Measurements from ENCODE around the gene MAP3K3.

DNA sequence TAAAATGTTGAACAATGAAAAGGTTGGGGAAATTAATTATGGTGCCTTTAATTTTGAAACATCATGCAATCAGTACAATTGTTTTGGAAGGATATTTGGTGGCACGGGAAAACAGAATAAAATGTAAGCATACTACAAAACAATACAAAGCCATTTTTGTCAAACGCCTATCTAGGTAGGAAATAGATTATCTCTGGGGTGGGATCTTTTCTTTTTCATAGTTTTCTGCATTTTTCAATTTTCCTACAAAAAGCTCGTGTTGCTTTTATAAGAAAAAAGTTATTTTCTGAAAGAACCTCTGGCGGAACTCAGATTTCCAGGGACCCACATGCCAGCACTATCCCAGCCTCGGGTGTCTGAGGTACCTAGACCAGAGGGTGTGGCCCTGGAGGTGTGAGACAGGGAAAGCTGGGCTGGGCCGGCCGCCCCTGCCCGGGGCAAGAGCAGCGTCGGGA is 961 bp upstream of the MAP3K3 start:
- TF ChIP-seq EZH2 (IDR thresholded peaks at IDR 0.05; ENCODE audit: borderline replicate concordance, low read depth, low read length, severe bottlenecking) (no peak), POLR2A (IDR thresholded peaks at IDR 0.05; ENCODE audit: low read depth, low read length) (no peak), POLR2AphosphoS5 (IDR thresholded peaks at IDR 0.05; ENCODE audit: insufficient read depth, low read depth, low read length) (no peak), GATA2 (IDR thresholded peaks at IDR 0.05; ENCODE audit: insufficient read depth, insufficient read length, low read depth, low read length) (no peak), MYC (IDR thresholded peaks at IDR 0.05; ENCODE audit: low read depth, low read length) (no peak)
- TF ChIP-seq, protein P1, sequence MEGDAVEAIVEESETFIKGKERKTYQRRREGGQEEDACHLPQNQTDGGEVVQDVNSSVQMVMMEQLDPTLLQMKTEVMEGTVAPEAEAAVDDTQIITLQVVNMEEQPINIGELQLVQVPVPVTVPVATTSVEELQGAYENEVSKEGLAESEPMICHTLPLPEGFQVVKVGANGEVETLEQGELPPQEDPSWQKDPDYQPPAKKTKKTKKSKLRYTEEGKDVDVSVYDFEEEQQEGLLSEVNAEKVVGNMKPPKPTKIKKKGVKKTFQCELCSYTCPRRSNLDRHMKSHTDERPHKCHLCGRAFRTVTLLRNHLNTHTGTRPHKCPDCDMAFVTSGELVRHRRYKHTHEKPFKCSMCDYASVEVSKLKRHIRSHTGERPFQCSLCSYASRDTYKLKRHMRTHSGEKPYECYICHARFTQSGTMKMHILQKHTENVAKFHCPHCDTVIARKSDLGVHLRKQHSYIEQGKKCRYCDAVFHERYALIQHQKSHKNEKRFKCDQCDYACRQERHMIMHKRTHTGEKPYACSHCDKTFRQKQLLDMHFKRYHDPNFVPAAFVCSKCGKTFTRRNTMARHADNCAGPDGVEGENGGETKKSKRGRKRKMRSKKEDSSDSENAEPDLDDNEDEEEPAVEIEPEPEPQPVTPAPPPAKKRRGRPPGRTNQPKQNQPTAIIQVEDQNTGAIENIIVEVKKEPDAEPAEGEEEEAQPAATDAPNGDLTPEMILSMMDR (IDR thresholded peaks at IDR 0.05; ENCODE audit: extremely low read depth in 1 of 2, insufficient read depth in 1 of 2, low read depth in 1 of 2, low read length in 2 of 2): no peak
- TF ChIP-seq, protein P2, sequence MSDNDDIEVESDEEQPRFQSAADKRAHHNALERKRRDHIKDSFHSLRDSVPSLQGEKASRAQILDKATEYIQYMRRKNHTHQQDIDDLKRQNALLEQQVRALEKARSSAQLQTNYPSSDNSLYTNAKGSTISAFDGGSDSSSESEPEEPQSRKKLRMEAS (IDR thresholded peaks at IDR 0.05; ENCODE audit: insufficient read depth, insufficient read length): no peak
